ENCODE data around the gene CDHR3. TPM values are rescaled to one million over a fixed set of nuclear protein-coding genes. Genes with fewer than 3 reads are reported as not detected.
A peak's percentile ranks its signal among the peaks of the same experiment; 100 is the strongest.

CDHR3 gene
- total RNA-seq, 1 experiment from 2014 or later, result not detected

DNA sequence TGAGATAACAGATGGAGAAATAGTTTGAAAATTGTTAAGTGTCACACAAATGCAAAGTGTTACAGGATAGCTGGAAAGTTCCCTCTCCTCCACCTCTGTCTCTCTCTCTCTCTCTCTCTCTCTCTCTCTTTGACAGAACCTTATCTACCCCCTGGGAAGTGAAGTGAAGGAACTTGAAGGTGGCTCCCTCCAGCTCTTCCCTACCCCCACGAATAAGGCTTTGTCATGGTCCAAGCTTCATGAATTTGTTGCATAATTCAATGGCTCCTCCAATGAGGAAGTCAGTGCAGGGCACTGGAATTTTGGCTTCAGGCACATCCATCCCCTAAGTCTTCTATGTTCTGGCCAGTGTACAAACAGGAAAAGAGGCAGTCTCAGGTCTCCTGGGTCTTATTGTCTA is 66.4 kb downstream of the CDHR3 start:
- DNase-seq, result no peak
- peaks cover 7% of the 10 kb centered on the region for H3K4me1 ChIP-seq (ENCODE audit: low read length)

DNA sequence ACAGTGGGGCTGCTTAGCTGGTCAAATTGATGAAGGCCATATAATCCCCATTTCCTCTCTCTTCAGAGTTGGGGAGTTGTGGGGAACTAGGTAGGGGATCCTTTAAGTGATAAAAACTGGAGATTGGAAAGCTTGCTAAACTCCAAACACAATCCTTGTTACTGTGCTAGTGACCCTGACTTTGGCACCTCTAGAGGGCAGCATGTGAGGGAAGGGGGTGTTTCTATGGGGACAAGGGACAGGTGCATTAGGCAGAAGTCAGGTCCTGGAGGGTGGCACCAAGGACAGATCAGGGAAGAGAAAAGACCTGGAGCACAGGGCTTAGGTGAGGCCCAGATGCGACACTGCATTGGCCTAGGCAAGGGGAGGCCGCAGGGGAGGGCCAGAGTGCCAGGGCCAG is 66.9 kb downstream of the CDHR3 start:
- peaks cover 6% of the 10 kb centered on the region; the same call in 1 of the 2 replicates for H3K4me1 ChIP-seq (ENCODE audit: low read length)

More for the DNA sequence above, 66.4 kb downstream of the CDHR3 start:
- Histone ChIP-seq H3K9me3 (ENCODE audit: low read length) (no peaks in the 10 kb centered on the region), H2AFZ (ENCODE audit: low read length) (no peak overlapping the region), H3K9me2 (replicated peaks; ENCODE audit: insufficient read depth, low read length) (no peaks in the 10 kb centered on the region), H3K4me2 (ENCODE audit: low read depth, low read length, poor library complexity, severe bottlenecking) (no peak overlapping the region), H4K20me1 (ENCODE audit: insufficient read depth, low read depth, low read length) (no peaks in the 10 kb centered on the region), H3K4me3 (ENCODE audit: low read length) (no peak overlapping the region), H3K27ac (ENCODE audit: low read length) (no peak overlapping the region), H3K36me3 (ENCODE audit: insufficient read depth, low read length) (no peaks in the 10 kb centered on the region), H3K9ac (ENCODE audit: low read length) (no peak overlapping the region), H3K79me2 (ENCODE audit: low read length) (no peaks in the 10 kb centered on the region), H3K27me3 (ENCODE audit: low read length) (no peaks in the 10 kb centered on the region)

DNA sequence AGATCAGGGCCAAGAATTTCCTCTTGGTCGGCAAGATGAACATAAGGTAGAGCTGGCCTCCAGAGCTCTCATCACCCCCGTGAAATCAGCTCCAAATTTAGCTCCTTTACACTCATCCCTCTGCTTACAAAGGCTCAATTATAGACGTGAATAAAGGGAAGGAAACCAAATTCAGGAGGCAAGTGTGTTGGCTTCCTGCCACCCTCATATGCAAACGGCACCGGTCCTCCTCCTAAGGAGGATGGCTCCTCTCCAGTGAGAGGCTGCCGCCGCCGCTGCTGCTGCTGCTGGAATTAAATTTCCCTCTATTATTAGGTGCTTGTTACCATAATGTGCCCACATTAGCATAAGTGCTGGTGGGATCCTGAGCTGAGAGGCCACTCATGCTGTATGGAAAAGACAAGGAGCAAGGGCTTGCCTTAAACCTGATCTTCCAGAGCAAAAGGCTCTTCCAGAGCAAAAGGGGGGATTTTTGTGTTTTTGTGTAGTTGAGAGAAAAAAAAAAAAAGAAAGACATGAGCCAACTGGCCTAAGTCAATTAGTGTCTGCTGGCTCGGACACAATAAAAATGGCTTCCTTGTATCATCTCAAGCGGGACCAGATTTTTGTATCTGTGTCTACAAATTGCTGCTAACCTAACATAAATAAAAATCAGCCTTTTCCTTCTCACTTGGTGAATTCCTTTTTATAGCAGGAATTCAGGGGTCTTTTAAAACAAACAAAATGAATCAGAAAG is 68.4 kb downstream of the CDHR3 start:
- Histone ChIP-seq H3K4me3 (ENCODE audit: low read length) (no peak overlapping the region), H3K27me3 (ENCODE audit: low read length) (no peaks in the 10 kb centered on the region), H4K20me1 (ENCODE audit: insufficient read depth, low read depth, low read length) (no peaks in the 10 kb centered on the region), H3K4me1 (ENCODE audit: low read length) (peaks cover 6% of the 10 kb centered on the region; the same call in 1 of the 2 replicates), H3K9me3 (ENCODE audit: low read length) (no peaks in the 10 kb centered on the region), H3K9me2 (replicated peaks; ENCODE audit: insufficient read depth, low read length) (no peaks in the 10 kb centered on the region), H2AFZ (ENCODE audit: low read length) (no peak overlapping the region), H3K27ac (ENCODE audit: low read length) (no peak overlapping the region), H3K36me3 (ENCODE audit: insufficient read depth, low read length) (no peaks in the 10 kb centered on the region), H3K79me2 (ENCODE audit: low read length) (no peaks in the 10 kb centered on the region), H3K4me2 (ENCODE audit: low read depth, low read length, poor library complexity, severe bottlenecking) (no peak overlapping the region), H3K9ac (ENCODE audit: low read length) (no peak overlapping the region)
- no peak for DNase-seq

More for the DNA sequence above, 66.9 kb downstream of the CDHR3 start:
- DNase-seq, result peak; percentile 60
- no peaks in the 10 kb centered on the region for H3K27me3 ChIP-seq (ENCODE audit: low read length)
- no peaks in the 10 kb centered on the region for H4K20me1 ChIP-seq (ENCODE audit: insufficient read depth, low read depth, low read length)
- H3K9me3 ChIP-seq (ENCODE audit: low read length), result no peaks in the 10 kb centered on the region
- no peak overlapping the region for H2AFZ ChIP-seq (ENCODE audit: low read length)
- no peak overlapping the region for H3K9ac ChIP-seq (ENCODE audit: low read length)
- no peaks in the 10 kb centered on the region for H3K9me2 ChIP-seq (replicated peaks; ENCODE audit: insufficient read depth, low read length)
- no peak overlapping the region for H3K4me3 ChIP-seq (ENCODE audit: low read length)
- no peaks in the 10 kb centered on the region for H3K36me3 ChIP-seq (ENCODE audit: insufficient read depth, low read length)
- no peak overlapping the region for H3K27ac ChIP-seq (ENCODE audit: low read length)
- no peaks in the 10 kb centered on the region for H3K79me2 ChIP-seq (ENCODE audit: low read length)
- no peak overlapping the region for H3K4me2 ChIP-seq (ENCODE audit: low read depth, low read length, poor library complexity, severe bottlenecking)

DNA sequence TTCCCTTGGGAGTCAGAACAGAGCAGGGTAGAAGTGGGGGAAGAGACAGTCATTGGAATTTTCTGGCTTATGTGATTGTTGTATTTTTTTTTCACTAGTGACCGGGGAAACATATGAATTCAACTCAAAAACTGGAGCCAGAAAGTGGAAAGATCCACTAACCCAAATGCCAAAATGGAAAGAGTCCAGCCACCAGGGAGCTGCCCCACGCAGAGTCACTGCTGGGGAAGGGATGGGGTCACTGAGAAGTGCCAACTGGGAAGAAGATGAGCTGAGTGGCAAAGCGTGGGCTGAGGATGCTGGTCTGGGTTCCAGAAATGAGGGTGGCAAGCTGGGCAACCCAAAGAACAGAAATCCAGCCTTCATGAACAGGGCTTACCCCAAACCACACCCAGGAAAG is 69.2 kb downstream of the CDHR3 start:
- no peaks in the 10 kb centered on the region for H3K36me3 ChIP-seq (ENCODE audit: insufficient read depth, low read length)
- no peak overlapping the region for H3K27ac ChIP-seq (ENCODE audit: low read length)
- no peak overlapping the region for H3K9ac ChIP-seq (ENCODE audit: low read length)
- no peaks in the 10 kb centered on the region for H3K9me3 ChIP-seq (ENCODE audit: low read length)
- no peaks in the 10 kb centered on the region for H3K9me2 ChIP-seq (replicated peaks; ENCODE audit: insufficient read depth, low read length)
- H3K27me3 ChIP-seq (ENCODE audit: low read length), result no peaks in the 10 kb centered on the region
- no peaks in the 10 kb centered on the region for H3K79me2 ChIP-seq (ENCODE audit: low read length)
- H3K4me1 ChIP-seq (ENCODE audit: low read length), result peaks cover 6% of the 10 kb centered on the region; the same call in 1 of the 2 replicates
- no peak for DNase-seq
- no peak overlapping the region for H2AFZ ChIP-seq (ENCODE audit: low read length)
- H3K4me2 ChIP-seq (ENCODE audit: low read depth, low read length, poor library complexity, severe bottlenecking), result no peak overlapping the region
- no peaks in the 10 kb centered on the region for H4K20me1 ChIP-seq (ENCODE audit: insufficient read depth, low read depth, low read length)
- H3K4me3 ChIP-seq (ENCODE audit: low read length), result no peak overlapping the region

DNA sequence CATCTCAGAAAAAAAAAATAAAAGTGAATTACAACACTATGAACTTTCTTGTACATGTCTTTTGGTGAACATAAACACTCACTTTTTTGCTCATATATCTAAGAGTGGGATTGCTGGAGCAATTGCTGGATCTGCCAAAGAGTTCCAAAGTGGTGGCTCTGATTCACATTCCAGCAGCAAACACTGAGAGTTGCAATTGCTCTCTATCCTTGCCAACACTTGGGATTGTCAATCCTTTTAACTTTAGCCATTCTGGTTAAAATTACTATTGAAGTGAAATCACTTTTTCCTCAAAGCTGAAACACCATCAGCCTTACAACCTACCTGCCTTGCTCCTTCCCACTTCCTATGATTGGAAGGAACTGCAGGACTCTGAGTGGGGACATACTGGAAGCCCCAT is 70.7 kb downstream of the CDHR3 start:
- Histone ChIP-seq H3K27me3 (ENCODE audit: low read length) (no peaks in the 10 kb centered on the region), H3K9ac (ENCODE audit: low read length) (no peak overlapping the region), H3K4me2 (ENCODE audit: low read depth, low read length, poor library complexity, severe bottlenecking) (no peak overlapping the region), H2AFZ (ENCODE audit: low read length) (no peak overlapping the region), H4K20me1 (ENCODE audit: insufficient read depth, low read depth, low read length) (no peaks in the 10 kb centered on the region), H3K9me3 (ENCODE audit: low read length) (no peaks in the 10 kb centered on the region), H3K36me3 (ENCODE audit: insufficient read depth, low read length) (no peaks in the 10 kb centered on the region), H3K27ac (ENCODE audit: low read length) (no peak overlapping the region), H3K4me1 (ENCODE audit: low read length) (peaks cover 6% of the 10 kb centered on the region; the same call in 1 of the 2 replicates), H3K79me2 (ENCODE audit: low read length) (no peaks in the 10 kb centered on the region), H3K9me2 (replicated peaks; ENCODE audit: insufficient read depth, low read length) (no peaks in the 10 kb centered on the region), H3K4me3 (ENCODE audit: low read length) (no peak overlapping the region)
- DNase-seq, result no peak

DNA sequence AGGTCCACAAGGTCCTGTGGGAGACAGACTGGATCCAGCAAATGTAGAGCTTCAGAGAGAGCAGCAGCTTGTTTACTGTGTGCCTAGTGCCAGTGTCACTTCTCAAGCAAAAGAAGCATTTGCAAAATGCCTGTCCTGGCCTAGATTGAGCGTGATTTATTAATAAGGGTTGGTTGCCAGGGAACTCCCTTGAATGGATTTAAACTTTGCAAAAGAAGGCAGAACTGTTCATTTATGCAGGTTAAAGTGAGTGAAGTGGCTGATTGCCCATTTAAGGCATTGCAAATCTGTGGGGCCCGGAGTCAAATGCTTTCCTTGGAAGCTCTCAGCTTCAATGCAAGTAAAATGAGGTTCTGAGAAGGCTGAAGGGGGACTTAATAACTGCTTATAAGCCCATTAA is 71.3 kb downstream of the CDHR3 start:
- Histone ChIP-seq H3K9me2 (replicated peaks; ENCODE audit: insufficient read depth, low read length) (no peaks in the 10 kb centered on the region), H3K79me2 (ENCODE audit: low read length) (no peaks in the 10 kb centered on the region), H3K9ac (ENCODE audit: low read length) (no peak overlapping the region), H2AFZ (ENCODE audit: low read length) (no peak overlapping the region), H3K27me3 (ENCODE audit: low read length) (no peaks in the 10 kb centered on the region), H3K4me2 (ENCODE audit: low read depth, low read length, poor library complexity, severe bottlenecking) (no peak overlapping the region), H3K27ac (ENCODE audit: low read length) (no peak overlapping the region), H3K36me3 (ENCODE audit: insufficient read depth, low read length) (no peaks in the 10 kb centered on the region), H3K4me1 (ENCODE audit: low read length) (peaks cover 6% of the 10 kb centered on the region; the same call in 1 of the 2 replicates), H3K4me3 (ENCODE audit: low read length) (no peak overlapping the region), H3K9me3 (ENCODE audit: low read length) (no peaks in the 10 kb centered on the region), H4K20me1 (ENCODE audit: insufficient read depth, low read depth, low read length) (no peaks in the 10 kb centered on the region)
- DNase-seq, result no peak

DNA sequence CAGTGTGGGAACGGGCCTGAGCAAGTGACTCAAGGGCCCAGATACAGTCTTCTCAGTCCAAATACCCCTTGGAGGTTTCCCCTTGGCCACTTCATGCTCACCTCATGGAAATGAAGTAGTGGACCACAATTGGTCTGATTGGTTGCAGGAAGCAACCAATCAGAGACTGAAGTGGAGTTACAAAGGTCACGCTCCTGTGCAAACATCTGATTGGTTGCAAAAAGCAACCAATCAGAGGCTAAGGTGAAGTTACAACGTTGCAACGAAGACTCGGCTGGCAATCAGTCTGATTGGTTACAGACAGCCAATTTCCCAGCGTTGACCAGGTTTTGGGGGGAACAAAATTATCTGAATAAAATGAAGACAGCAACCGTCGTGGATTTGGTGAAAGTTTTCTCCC is 72.5 kb downstream of the CDHR3 start:
- H3K4me3 ChIP-seq (ENCODE audit: low read length), result no peak overlapping the region
- no peaks in the 10 kb centered on the region for H3K36me3 ChIP-seq (ENCODE audit: insufficient read depth, low read length)
- no peaks in the 10 kb centered on the region for H3K9me3 ChIP-seq (ENCODE audit: low read length)
- no peak for DNase-seq
- H2AFZ ChIP-seq (ENCODE audit: low read length), result no peak overlapping the region
- no peaks in the 10 kb centered on the region for H3K27me3 ChIP-seq (ENCODE audit: low read length)
- H3K4me1 ChIP-seq (ENCODE audit: low read length), result peaks cover 6% of the 10 kb centered on the region; the same call in 1 of the 2 replicates
- no peaks in the 10 kb centered on the region for H4K20me1 ChIP-seq (ENCODE audit: insufficient read depth, low read depth, low read length)
- no peaks in the 10 kb centered on the region for H3K79me2 ChIP-seq (ENCODE audit: low read length)
- no peak overlapping the region for H3K9ac ChIP-seq (ENCODE audit: low read length)
- no peak overlapping the region for H3K27ac ChIP-seq (ENCODE audit: low read length)
- H3K9me2 ChIP-seq (replicated peaks; ENCODE audit: insufficient read depth, low read length), result no peaks in the 10 kb centered on the region
- no peak overlapping the region for H3K4me2 ChIP-seq (ENCODE audit: low read depth, low read length, poor library complexity, severe bottlenecking)

DNA sequence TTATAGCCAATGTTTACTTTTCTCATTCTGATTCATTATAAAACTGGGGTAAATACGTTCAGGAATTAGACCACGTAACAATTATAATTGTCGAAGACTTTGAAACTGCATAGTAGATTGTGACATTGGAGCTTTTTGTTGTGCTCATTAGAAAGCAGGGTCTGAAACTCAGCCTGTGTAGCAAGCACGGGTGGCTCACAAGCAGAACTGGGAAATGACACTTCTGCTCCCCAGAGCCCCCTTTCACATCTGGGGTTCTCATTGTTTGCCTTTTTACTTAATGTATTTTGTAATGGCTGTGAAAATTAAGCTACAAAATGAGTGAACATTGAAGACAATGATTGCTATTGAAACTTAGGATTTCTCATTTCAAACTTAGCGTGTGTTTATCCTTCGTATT is 72.9 kb downstream of the CDHR3 start:
- Histone ChIP-seq H3K9me2 (replicated peaks; ENCODE audit: insufficient read depth, low read length) (no peaks in the 10 kb centered on the region), H4K20me1 (ENCODE audit: insufficient read depth, low read depth, low read length) (no peaks in the 10 kb centered on the region), H3K27ac (ENCODE audit: low read length) (no peak overlapping the region), H3K4me3 (ENCODE audit: low read length) (no peak overlapping the region), H3K27me3 (ENCODE audit: low read length) (no peaks in the 10 kb centered on the region), H2AFZ (ENCODE audit: low read length) (no peak overlapping the region), H3K4me1 (ENCODE audit: low read length) (peaks cover 5% of the 10 kb centered on the region; the same call in 1 of the 2 replicates), H3K4me2 (ENCODE audit: low read depth, low read length, poor library complexity, severe bottlenecking) (no peak overlapping the region), H3K36me3 (ENCODE audit: insufficient read depth, low read length) (no peaks in the 10 kb centered on the region), H3K9me3 (ENCODE audit: low read length) (no peaks in the 10 kb centered on the region), H3K79me2 (ENCODE audit: low read length) (no peaks in the 10 kb centered on the region), H3K9ac (ENCODE audit: low read length) (no peak overlapping the region)
- DNase-seq, result no peak

Data from Karpas-422 (cell line).